NT2/D1 (cell line): Measurements from ENCODE around the gene ACACB.

ENCODE experiments used
- SUZ12 ChIP-seq: IDR thresholded peaks from 2 replicates; pipeline ENCODE4 v1.6.1; 2011; ENCODE audit not compliant: insufficient read length, insufficient read depth; ENCODE audit errors: extremely low read depth
- YY1 ChIP-seq: IDR thresholded peaks from 2 replicates; pipeline ENCODE4 v1.6.1; 2011; ENCODE audit not compliant: insufficient read length, insufficient read depth

DNA sequence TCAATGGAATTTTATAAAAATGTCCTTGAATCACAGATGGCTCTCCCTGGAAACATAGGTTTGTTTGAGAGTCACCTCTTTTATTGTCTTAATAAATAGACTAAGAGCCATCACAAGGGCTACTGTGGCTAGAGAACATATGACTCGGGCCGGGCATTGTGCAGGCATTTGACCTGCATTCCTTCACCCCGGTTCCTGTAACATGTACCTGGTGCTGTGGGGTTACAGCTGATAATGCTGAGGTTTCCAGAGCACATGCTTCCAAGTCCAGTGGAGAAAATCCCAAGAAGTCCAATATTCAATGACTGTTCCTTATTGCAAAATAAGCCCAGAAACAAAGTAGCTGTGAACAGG, 1.0 kb upstream of the ACACB start:
- no peak for TF ChIP-seq SUZ12
- no peak for TF ChIP-seq YY1
